Bronchial epithelial cell (primary cell): ENCODE results near the gene STAT4. TPM values are rescaled to one million over a fixed set of nuclear protein-coding genes. Genes with fewer than 3 reads are reported as not detected.

ENCODE experiments used
- DNase-seq: peaks from one replicate; pipeline ENCODE4 v3.0.0-alpha.2; 2010; ENCODE audit warnings: low read depth
- FAIRE-seq: peaks from 2 replicates; lab custom pipeline; 2011; peaks lifted over from hg19 to GRCh38; lab: Jason Lieb, UNC
- H3K27me3 ChIP-seq: 2 replicates; pipeline ENCODE4 v1.5.1; 2011; ENCODE audit warnings: low read length; ENCODE audit not compliant: control insufficient read depth, insufficient read depth
- H3K36me3 ChIP-seq: 2 replicates; pipeline ENCODE4 v1.5.1; 2011; ENCODE audit warnings: low read length; ENCODE audit not compliant: control insufficient read depth, insufficient read depth
- H3K4me3 ChIP-seq: 2 replicates; pipeline ENCODE4 v1.5.1; 2011; ENCODE audit warnings: mild to moderate bottlenecking, low read depth, low read length, control low read depth
- CTCF ChIP-seq: IDR thresholded peaks from 2 replicates; pipeline ENCODE4 v1.5.1; 2011; ENCODE audit warnings: mild to moderate bottlenecking, moderate library complexity, low read length, control low read depth, inconsistent platforms; ENCODE audit not compliant: insufficient read depth, severe bottlenecking
- total RNA-seq: library from RNA; depleted of rRNA; stranded (reverse); fragments of >200 nt; gene quantifications from 2 replicates; pipeline ENCODE4 v1.2.1, GENCODE V29; 2014

STAT4 gene
- total RNA-seq, 1 donor from 2014 or later: 7.1 TPM

DNA sequence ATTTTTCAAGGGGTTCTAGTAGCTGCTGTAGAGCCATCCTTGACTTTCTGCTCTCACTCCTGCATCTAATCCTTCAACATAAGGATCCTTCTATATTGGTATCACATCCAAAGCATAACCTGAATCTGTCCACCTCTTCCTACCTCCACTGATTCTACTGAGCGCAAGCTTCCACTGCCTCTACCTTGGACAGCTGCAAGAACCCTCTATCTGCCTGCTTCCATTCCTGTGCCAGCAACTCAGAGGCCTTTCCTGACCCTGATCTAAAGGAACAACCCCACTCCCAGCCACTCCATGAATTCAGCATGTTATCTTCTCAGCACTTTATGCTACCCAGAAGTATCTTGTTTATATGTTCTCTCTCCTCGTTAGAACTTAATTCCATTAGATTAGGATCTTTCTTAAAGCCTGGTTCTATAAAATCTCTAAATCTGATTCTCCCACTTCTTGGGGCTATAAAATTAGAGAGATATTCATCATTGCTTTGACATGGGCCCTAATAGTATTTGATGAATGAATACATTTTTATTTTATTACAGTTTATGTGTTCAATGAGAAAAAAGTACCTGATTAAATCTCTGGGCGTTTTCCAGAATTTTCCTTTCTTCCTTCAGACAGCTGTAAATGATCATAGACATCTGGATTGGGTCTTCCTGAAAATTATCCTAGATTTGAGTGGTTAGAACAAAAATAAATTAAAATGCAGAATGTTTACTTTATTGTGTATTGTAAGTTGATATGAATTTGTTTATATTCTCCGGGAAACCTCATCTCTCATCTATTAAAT lies 143.6 kb downstream of the STAT4 start:
- DNase-seq (no peak), FAIRE-seq (no peak)
- peaks cover 31% of the 10 kb centered on the region for H3K36me3 ChIP-seq
- H3K27me3 ChIP-seq: no peaks in the 10 kb centered on the region
- H3K4me3 ChIP-seq: no peak overlapping the region
- TF ChIP-seq CTCF: no peak

GRCh38 chr2:191006297-191006696 lies 144.5 kb downstream of the STAT4 start:
- peaks cover 27% of the 10 kb centered on the region for H3K36me3 ChIP-seq
- DNase-seq: no peak
- H3K27me3 ChIP-seq: no peaks in the 10 kb centered on the region
- FAIRE-seq: peak; percentile 85
- no peak for TF ChIP-seq CTCF
- no peak overlapping the region for H3K4me3 ChIP-seq

GRCh38 chr2:191003405-191004309 lies 147.1 kb downstream of the STAT4 start:
- Histone ChIP-seq H3K36me3 (peaks cover 30% of the 10 kb centered on the region), H3K4me3 (no peak overlapping the region), H3K27me3 (no peaks in the 10 kb centered on the region)
- TF ChIP-seq CTCF: no peak
- no peak for DNase-seq
- no peak for FAIRE-seq

DNA sequence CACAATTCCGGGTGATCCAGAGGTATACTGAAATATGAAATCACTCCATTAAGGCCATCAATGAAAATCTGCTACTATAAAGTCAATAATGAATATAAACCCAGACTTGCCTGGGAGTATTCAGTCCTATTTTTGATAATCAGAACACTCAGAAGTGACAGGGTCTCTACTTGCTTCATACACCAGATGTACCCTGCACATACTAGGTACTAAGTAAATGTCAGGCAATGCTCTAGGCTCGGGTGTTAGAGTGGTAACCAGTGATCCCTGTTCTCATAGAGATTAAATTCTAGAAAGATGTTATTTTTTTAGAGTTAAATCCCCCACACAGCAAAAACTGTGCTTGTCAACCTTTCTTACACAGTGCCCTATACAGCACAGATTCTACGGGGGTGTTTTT lies 149.2 kb downstream of the STAT4 start:
- FAIRE-seq: no peak
- H3K27me3 ChIP-seq: no peaks in the 10 kb centered on the region
- H3K36me3 ChIP-seq: peaks cover 27% of the 10 kb centered on the region
- DNase-seq: no peak
- H3K4me3 ChIP-seq: no peak overlapping the region
- no peak for TF ChIP-seq CTCF

GRCh38 chr2:191001032-191001431 lies 149.8 kb downstream of the STAT4 start:
- peaks cover 24% of the 10 kb centered on the region for H3K36me3 ChIP-seq

More at GRCh38 chr2:191001032-191001431, 149.8 kb downstream of the STAT4 start:
- Histone ChIP-seq H3K27me3 (no peaks in the 10 kb centered on the region), H3K4me3 (no peak overlapping the region)
- no peak for FAIRE-seq
- no peak for TF ChIP-seq CTCF
- peak; percentile 97 for DNase-seq
